ENCODE results near the gene CPA5.

CPA5 gene

GRCh38 chr7:130393841-130394411 is 49.3 kb downstream of the CPA5 start:
- FAIRE-seq = no peak

GRCh38 chr7:130394421-130395195 is 50.0 kb downstream of the CPA5 start:
- no peak for TF ChIP-seq CTCF (IDR thresholded peaks at IDR 0.05; ENCODE audit: insufficient read depth, missing control alignments)
- DNase-seq (ENCODE audit: insufficient read length, low spot score) (no peak), FAIRE-seq (no peak)

More at GRCh38 chr7:130393841-130394411, 49.3 kb downstream of the CPA5 start:
- TF ChIP-seq CTCF (IDR thresholded peaks at IDR 0.05; ENCODE audit: insufficient read depth, missing control alignments) = no peak
- DNase-seq (ENCODE audit: insufficient read length, low spot score) = no peak

- TF ChIP-seq CTCF (IDR thresholded peaks at IDR 0.05; ENCODE audit: insufficient read depth, missing control alignments) = no peak
- FAIRE-seq (no peak), DNase-seq (ENCODE audit: insufficient read length, low spot score) (no peak)
Measured at GRCh38 chr7:130395421-130395820, 50.8 kb downstream of the CPA5 start.

GRCh38 chr7:130396109-130396508 is 51.5 kb downstream of the CPA5 start:
- FAIRE-seq (no peak), DNase-seq (ENCODE audit: insufficient read length, low spot score) (no peak)
- no peak for TF ChIP-seq CTCF (IDR thresholded peaks at IDR 0.05; ENCODE audit: insufficient read depth, missing control alignments)

- DNase-seq (ENCODE audit: insufficient read length, low spot score) (no peak), FAIRE-seq (no peak)
- no peak for TF ChIP-seq CTCF (IDR thresholded peaks at IDR 0.05; ENCODE audit: insufficient read depth, missing control alignments)
Measured at GRCh38 chr7:130397051-130397757, 52.6 kb downstream of the CPA5 start.

GRCh38 chr7:130397758-130398073 is 53.1 kb downstream of the CPA5 start:
- no peak for TF ChIP-seq CTCF (IDR thresholded peaks at IDR 0.05; ENCODE audit: insufficient read depth, missing control alignments)
- FAIRE-seq (no peak), DNase-seq (ENCODE audit: insufficient read length, low spot score) (no peak)
